HepG2 (cell line): ENCODE results near the gene POLR3GL. TPM values are rescaled to one million over a fixed set of nuclear protein-coding genes. Genes with fewer than 3 reads are reported as not detected.

ENCODE experiments used
- ATAC-seq: fragments of 200-7000 bp; cut with Tn5 transposase; 3 replicates; pipeline ENCODE4 v1.9.1; 2020; ENCODE audit warnings: mild to moderate bottlenecking, moderate library complexity
- BruUV-seq: library from RNA; stranded (reverse); fragments of 400-500 nt; replicated peaks from 2 replicates; lab custom pipeline; 2021; lab: Mats Ljungman, UMichigan
- CTCF ChIA-PET: fragments of 300-600 bp; formaldehyde crosslinking; extraction: SDS; loops from one replicate; lab custom pipeline; 2021; ENCODE audit warnings: low total read pairs, inconsistent platforms, low intra/inter-chr PET ratio; lab: Yijun Ruan, JAX
- POLR2A ChIA-PET: fragments of 350-600 bp; sonication (Branson Sonifier 250); formaldehyde crosslinking; loops from one replicate; lab custom pipeline; 2020; ENCODE audit warnings: antibody characterized with exemption, inconsistent platforms; lab: Yijun Ruan, JAX
- DNase-seq: peaks from one replicate; pipeline ENCODE4 v3.0.0-alpha.2; 2015; ENCODE audit warnings: low spot score
- FAIRE-seq: peaks from 3 replicates; lab custom pipeline; 2011; peaks lifted over from hg19 to GRCh38; lab: Jason Lieb, UNC
- H2AFZ ChIP-seq: one replicate; pipeline ENCODE4 v1.6.1; 2011; ENCODE audit warnings: low read length, inconsistent platforms
- H3K27ac ChIP-seq: fragments of 300-600 bp; 3 replicates; pipeline ENCODE4 v1.8.0; 2011; ENCODE audit warnings: mixed run types, mild to moderate bottlenecking, mixed read lengths, low read length, inconsistent platforms; ENCODE audit not compliant: insufficient read depth; ENCODE audit errors: extremely low read length
- H3K27me3 ChIP-seq, 2 experiments: fragments of 200-600 bp in 1 of 2; 2 replicates in 1 of 2; 3 replicates in 1 of 2; pipeline versions ENCODE4 v1.6.0 to v1.8.0; 2011; ENCODE audit warnings: low read length in 2 of 2, mild to moderate bottlenecking in 2 of 2, moderate library complexity in 2 of 2, inconsistent platforms in 1 of 2; ENCODE audit not compliant: insufficient read depth in 2 of 2, control insufficient read depth in 1 of 2
- H3K36me3 ChIP-seq, 2 experiments: fragments of 200-600 bp in 1 of 2; replicated peaks in 1 of 2; 2 replicates in 1 of 2; 3 replicates in 1 of 2; pipeline versions ENCODE4 v1.5.1 to v1.8.0; 2011; ENCODE audit warnings: low read length in 2 of 2, inconsistent platforms in 1 of 2; ENCODE audit not compliant: insufficient read depth in 2 of 2, control insufficient read depth in 1 of 2
- H3K4me1 ChIP-seq: 2 replicates; pipeline ENCODE4 v1.5.1; 2012; ENCODE audit warnings: low read length, inconsistent platforms; ENCODE audit not compliant: insufficient read depth
- H3K4me2 ChIP-seq: 2 replicates; pipeline ENCODE4 v1.6.0; 2011; ENCODE audit warnings: low read depth, low read length, inconsistent platforms
- H3K4me3 ChIP-seq, 3 experiments: fragments of 200-600 bp in 1 of 3; sonication (generic), shearing (Covaris generic) in 1 of 3; replicated peaks in 1 of 3; 2 replicates each; pipeline ENCODE4 v1.5.1; 2011 to 2016; ENCODE audit warnings: low read length in 3 of 3, inconsistent platforms in 2 of 3, low read depth in 2 of 3, mild to moderate bottlenecking in 2 of 3, control low read depth in 1 of 3, mixed read lengths in 1 of 3; ENCODE audit not compliant: insufficient read depth in 1 of 3
- H3K79me2 ChIP-seq: one replicate; pipeline ENCODE4 v1.6.1; 2011; ENCODE audit warnings: low read length, inconsistent platforms; ENCODE audit not compliant: insufficient read depth
- H3K9ac ChIP-seq: 2 replicates; pipeline ENCODE4 v1.6.0; 2011; ENCODE audit warnings: mild to moderate bottlenecking, low read depth, low read length, inconsistent platforms; ENCODE audit not compliant: insufficient read depth
- H3K9me3 ChIP-seq: 2 replicates; pipeline ENCODE4 v1.5.1; 2012; ENCODE audit warnings: mild to moderate bottlenecking, low read length
- H4K20me1 ChIP-seq: 2 replicates; pipeline ENCODE4 v1.6.0; 2011; ENCODE audit warnings: inconsistent platforms, mild to moderate bottlenecking, low read length, moderate library complexity; ENCODE audit not compliant: insufficient read depth
- ARID5B ChIP-seq: IDR thresholded peaks from 2 replicates; pipeline ENCODE4 v1.4.0; 2020; ENCODE audit warnings: mild to moderate bottlenecking, missing genetic modification reagents
- ETV5 ChIP-seq: IDR thresholded peaks from 2 replicates; pipeline ENCODE4 v1.6.1; 2018; ENCODE audit warnings: missing biosample characterization, missing genetic modification reagents, inconsistent platforms, borderline replicate concordance
- FIP1L1 ChIP-seq: fragments of 200-400 bp; formaldehyde crosslinking; IDR thresholded peaks from 2 replicates; pipeline ENCODE4 v1.6.1; 2018; ENCODE audit warnings: low read depth, mild to moderate bottlenecking, low read length, moderate library complexity, borderline replicate concordance; ENCODE audit not compliant: insufficient read depth
- FOXP1 ChIP-seq, 2 experiments: fragments of 450-650 bp in 1 of 2; IDR thresholded peaks; 2 replicates each; pipeline ENCODE4 v1.6.1; 2017 to 2018; ENCODE audit warnings: antibody characterized with exemption in 1 of 2
- GATAD2A ChIP-seq: IDR thresholded peaks from 2 replicates; pipeline ENCODE4 v1.6.1; 2016
- NFIB ChIP-seq: sonication (generic); formaldehyde crosslinking; IDR thresholded peaks from 2 replicates; pipeline ENCODE4 v1.9.0; 2021; ENCODE audit warnings: missing genetic modification reagents, mild to moderate bottlenecking, borderline replicate concordance
- RBM22 ChIP-seq: fragments of 200-400 bp; formaldehyde crosslinking; optimal IDR thresholded peaks from 2 replicates; pipeline ENCODE3; 2017; ENCODE audit warnings: mild to moderate bottlenecking, low read length, moderate library complexity
- SIX4 ChIP-seq: sonication (generic); formaldehyde crosslinking; IDR thresholded peaks from 2 replicates; pipeline ENCODE4 v1.4.0; 2020; ENCODE audit warnings: missing genetic modification reagents
- THAP11 ChIP-seq: IDR thresholded peaks from 2 replicates; pipeline ENCODE4 v1.6.1; 2016; ENCODE audit warnings: missing biosample characterization, missing genetic modification reagents
- ZFP36 ChIP-seq: fragments of 150-350 bp; IDR thresholded peaks from 2 replicates; pipeline ENCODE4 v1.6.1; 2018; ENCODE audit warnings: borderline replicate concordance, low read length, low read depth; ENCODE audit not compliant: partially characterized antibody
- ZNF556 ChIP-seq: sonication (generic); formaldehyde crosslinking; IDR thresholded peaks from 2 replicates; pipeline ENCODE4 v1.4.0; 2020; ENCODE audit warnings: mild to moderate bottlenecking, missing genetic modification reagents, borderline replicate concordance
- WGBS: methylation state at CpG from one replicate; pipeline ENCODE4 v1.1.6; 2017; ENCODE audit warnings: low lambda C conversion rate; 5-methylcytosine and 5-hydroxymethylcytosine counted together
- in situ Hi-C: cut with HindIII; loops from 2 replicates; pipeline ENCODE4 v1.10.0; 2017; ENCODE audit warnings: low pct_unique_long_range_greater_than_20kb; ENCODE audit not compliant: extremely low pct_ligation_motif_present
- intact Hi-C: fragments of 100-400 bp; cut with micrococcal nuclease; formaldehyde crosslinking; loops from one replicate; pipeline ENCODE4 v1.10.0; 2022; ENCODE audit not compliant: unreplicated experiment
- polyA plus RNA-seq, 8 experiments: library from polyadenylated mRNA; depleted of rRNA in 3 of 8; stranded (reverse) in 7 of 8; unstranded in 1 of 8; fragments of >200 nt; fragmentation: Illumina TruSeq in 4 of 8; extraction: Trizol in 4 of 8; gene quantifications; 2 replicates each; pipeline versions ENCODE4 v1.2.1 to v1.2.3, GENCODE V29; 2011 to 2016; ENCODE audit warnings: low read depth in 4 of 8, missing spikeins in 1 of 8, mixed read lengths in 1 of 8; ENCODE audit not compliant: insufficient read depth in 1 of 8
- total RNA-seq, 5 experiments: library from RNA; depleted of rRNA; stranded (reverse); fragments of >200 nt; fragmentation: Illumina TruSeq; extraction: Trizol; gene quantifications; 2 replicates each; pipeline ENCODE4 v1.2.3, GENCODE V29; 2016; ENCODE audit warnings: low read depth in 1 of 5

Gene POLR3GL
- total and polyA plus RNA-seq, 2 of the 13 experiments (the other 11 are each of a cell fraction or from before 2014, with no cell fraction given), result 11.5 to 12.4 TPM

- Histone ChIP-seq H3K27me3 (no peaks in the 10 kb centered on the region; a peak in 1 of 5 replicates), H3K4me2 (peak overlapping the region; percentile 56), H4K20me1 (peaks cover 18% of the 10 kb centered on the region), H3K4me3 (no peak overlapping the region; a peak in 1 of 6 replicates), H2AFZ (peak overlapping the region; percentile 46), H3K9me3 (no peaks in the 10 kb centered on the region), H3K4me1 (peaks cover 38% of the 10 kb centered on the region), H3K9ac (peak overlapping the region; percentile 42; the same call in 1 of the 2 replicates), H3K79me2 (peaks cover 22% of the 10 kb centered on the region), H3K27ac (no peak overlapping the region), H3K36me3 (peaks cover 0 to 9% of the 10 kb centered on the region in 2 experiments; a peak in 3 of 5 replicates)
- ChIA-PET CTCF (no interaction called here), POLR2A (no interaction called here)
- BruUV-seq, result no TSS peak
- intact Hi-C loops, result loop anchor here (2.0 kb wide), 1 partner anchor 15 kb away; no protein-coding TSS in a partner anchor
- WGBS, result 38% methylated on average over 5 of the region's 5 CpGs
- in situ Hi-C loops, result loop anchor here (10.0 kb wide), 1 partner anchor 115 kb away; the partner anchor contains the start of gene ANKRD35
- TF ChIP-seq ZFP36 (no peak), ARID5B (CRISPR knock-in tag) (peak; percentile 13; the same call in 1 of the 2 replicates), RBM22 (no peak), SIX4 (CRISPR knock-in tag) (no peak), THAP11 (CRISPR knock-in tag) (no peak), FIP1L1 (no peak), FOXP1 (IDR thresholded peaks at IDR 0.05) (no peak), FOXP1 (CRISPR knock-in tag; IDR thresholded peaks at IDR 0.05) (0 out of 2 replicates have a peak, but pooled peaks have one; percentile 31), ETV5 (CRISPR knock-in tag) (peak; percentile 20; the same call in 1 of the 2 replicates), ZNF556 (no peak), NFIB (CRISPR knock-in tag) (no peak), GATAD2A (0 out of 2 replicates have a peak, but pooled peaks have one; percentile 39)
- DNase-seq (no peak), ATAC-seq (no peak), FAIRE-seq (no peak)
Measured at GRCh38 chr1:145999321-146000024, 35.0 kb downstream of the POLR3GL start.
